Hematopoietic multipotent progenitor cell treated with erythropoietin and hydrocortisone succinate and interleukin-3 and kit ligand, for 15 days (in vitro differentiated cells): ENCODE results near the gene IL1RL1.

ENCODE experiments used
- DNase-seq: peaks from one replicate; pipeline ENCODE4 v3.0.0-alpha.2; 2015; ENCODE audit warnings: low spot score

IL1RL1 gene

DNA sequence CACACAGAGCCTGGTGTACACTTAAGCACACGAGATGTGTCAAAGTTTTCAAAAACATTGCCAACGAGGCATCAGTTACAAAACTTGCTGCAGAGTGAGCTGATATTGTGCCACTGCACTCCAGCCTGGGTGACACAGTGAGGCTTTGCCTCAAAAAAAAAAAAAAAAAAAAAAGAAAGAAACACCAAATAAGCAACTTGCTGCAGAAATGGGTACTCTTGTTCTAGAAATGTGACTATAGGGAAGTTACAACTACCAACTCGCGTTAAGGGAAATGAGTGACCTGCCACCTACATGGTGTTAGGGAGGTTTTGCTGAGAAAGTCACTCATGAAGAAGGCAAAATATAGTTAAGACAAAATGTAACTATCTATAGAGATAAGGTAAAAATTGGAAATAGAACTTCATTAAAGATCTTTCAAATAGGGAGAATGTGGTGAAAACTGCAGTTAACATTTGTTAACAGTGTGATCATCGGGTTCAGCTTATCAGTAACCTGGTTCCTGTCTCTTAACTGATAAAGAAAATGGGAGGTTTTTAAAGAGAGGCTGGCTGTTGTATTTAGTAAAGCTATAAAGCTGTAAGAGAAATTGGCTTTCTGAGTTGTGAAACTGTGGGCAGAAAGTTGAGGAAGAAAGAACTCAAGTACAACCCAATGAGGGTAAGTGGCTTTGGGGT is at the start of gene IL1RL1:
Gene IL1RL1, plus strand, starts transcription at position 600 of the 677 bp plus-strand sequence. CDS start 26,702 bp downstream, outside the sequence.
- DNase-seq: no peak

DNA sequence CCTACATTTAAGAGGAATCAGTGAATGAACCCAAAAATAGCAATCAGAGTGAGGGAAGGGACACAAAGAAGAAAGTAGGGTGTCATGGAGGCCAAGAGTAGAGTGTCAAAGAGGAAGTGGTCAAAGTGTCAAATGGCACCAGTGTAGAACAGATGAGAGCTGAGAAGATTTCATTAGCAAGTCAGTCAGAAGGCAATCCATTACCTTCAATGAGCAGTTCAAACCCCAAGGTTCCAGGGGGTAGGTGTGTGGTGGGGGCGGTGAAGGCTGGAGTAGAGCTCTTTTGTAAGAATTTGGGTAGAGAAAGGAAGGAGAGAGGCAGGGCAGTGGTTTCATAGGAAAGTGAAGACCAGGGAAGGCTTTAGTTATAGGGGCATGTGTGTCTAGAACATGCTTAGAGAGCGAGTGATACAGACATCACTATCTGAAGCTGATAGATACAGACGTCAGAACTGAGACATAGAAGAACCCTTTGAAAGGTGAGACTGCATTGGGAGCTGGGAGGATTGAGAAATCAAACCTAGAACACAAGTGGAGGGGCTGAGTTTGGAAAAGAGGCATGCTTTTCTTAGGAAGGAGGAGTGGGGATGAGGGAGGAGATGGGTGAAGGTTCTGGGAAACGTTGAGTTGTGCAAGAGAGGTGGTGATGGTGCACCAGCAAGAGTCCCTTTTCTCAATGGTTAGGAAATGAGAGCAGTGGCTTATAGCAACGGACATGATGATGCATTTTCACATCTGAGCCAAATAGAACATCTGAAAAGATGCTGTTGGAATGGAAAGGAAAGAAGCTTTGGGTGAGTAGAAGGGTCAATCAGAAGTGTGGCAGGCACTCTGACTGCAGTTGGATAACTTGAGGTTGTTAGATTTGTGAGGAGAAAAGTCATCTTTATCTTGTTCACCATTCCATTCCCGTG is 48.9 kb upstream of the IL1RL1 start:
- DNase-seq: no peak

DNA sequence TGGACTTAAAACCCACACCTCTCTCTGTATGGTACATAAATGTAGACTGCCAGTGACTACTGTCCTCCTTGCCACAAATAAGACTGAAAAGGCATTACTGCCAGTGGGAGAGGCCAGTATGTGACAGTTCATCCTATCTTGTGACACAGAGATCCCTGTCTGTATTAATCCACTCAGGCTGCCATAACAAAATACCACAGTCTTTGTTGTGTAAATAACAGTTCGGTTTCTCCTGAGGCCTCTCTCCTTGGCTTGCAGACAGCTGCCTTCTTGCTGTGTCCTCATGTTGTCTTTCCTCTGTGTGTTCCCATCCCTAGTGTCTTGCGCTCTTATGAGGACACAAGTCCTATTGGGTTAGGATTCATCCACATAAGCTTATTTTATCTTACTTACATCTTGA is 46.4 kb upstream of the IL1RL1 start:
- no peak for DNase-seq

DNA sequence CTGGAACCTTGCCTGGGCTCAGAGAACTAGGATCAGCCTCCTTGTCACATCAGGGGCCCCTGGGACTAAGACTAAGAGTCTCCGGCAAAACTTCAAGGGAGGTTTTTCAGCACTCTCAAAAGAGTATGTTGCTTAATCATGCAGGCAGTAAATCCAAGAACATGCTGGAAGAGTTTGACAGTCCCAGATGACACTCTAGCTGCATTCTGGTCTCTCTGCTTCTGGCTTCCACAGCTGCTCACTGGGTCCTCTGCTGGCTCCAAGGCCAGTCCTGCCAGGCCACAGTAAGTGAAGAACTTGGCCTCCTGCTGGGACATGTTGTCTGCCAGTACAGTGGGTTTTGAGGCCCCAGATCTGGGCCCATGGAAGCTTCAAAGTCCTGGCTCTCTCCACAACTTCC is 45.2 kb upstream of the IL1RL1 start:
- DNase-seq: no peak

DNA sequence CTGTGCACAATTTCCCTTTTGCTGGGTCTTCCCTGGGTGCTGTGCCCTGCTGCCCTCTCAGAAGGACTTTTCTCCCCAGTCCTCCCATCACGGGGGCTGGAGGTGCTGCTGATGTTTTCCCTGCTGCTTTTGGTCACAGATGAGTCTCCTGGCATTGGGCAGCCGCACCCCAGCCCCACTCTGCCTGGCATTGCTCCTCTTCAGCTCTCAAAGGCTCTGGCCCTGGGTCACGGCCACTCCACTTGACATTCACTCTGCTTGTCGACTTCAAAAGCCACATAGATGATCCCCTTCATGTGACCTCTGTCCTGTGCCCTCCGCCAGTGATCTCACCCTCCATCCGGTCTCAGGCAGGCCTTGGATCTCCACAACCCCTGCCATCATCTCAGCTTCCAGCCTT is 43.6 kb upstream of the IL1RL1 start:
- no peak for DNase-seq

DNA sequence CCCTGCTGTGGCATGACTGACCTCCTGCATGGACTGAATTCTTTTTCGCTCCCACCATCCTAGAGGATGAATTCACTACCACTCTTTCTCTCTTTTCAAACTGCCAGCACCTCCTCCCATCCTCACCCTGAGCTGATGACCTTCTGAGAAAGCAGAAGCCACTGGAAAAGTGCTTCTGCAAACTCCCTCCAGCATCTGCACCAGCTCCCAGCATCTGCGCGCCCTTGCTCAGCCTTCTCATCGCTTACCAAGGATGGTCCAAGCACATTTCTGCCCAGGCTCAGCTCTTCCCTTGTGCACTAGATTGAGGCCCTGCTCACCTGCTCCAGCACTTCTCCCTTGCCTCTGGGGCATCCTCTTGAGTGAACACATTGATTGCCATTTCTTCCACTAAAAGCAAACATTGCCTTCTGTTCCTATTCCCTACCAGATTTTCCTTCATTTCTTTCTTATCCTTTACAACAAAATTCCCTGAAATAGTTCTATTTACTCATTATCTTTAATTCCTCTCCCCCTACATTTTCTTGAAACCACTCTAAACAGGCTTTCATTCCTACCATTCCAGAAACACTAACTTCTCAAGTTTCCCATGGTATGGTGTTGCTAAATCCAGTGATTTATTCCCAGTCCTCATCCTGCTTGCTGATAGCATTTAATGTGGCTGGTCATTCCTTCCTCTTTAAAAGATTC is 42.7 kb upstream of the IL1RL1 start:
- DNase-seq: no peak

DNA sequence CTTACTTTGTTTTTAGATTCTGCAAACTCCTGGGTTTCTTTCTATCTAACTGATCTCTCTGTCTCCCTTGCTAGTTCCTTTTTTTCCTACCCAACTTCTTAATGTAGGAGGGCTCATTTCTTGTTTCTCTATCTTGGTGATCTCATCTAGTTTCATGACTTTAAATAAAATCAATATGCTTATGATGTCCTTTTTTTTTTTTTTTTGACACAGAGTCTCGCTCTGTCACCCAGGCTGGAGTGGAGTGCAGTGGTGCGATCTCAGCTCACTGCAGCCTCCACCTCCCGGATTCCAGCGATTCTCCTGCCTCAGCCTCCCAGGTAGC is 42.2 kb upstream of the IL1RL1 start:
- DNase-seq: no peak

DNA sequence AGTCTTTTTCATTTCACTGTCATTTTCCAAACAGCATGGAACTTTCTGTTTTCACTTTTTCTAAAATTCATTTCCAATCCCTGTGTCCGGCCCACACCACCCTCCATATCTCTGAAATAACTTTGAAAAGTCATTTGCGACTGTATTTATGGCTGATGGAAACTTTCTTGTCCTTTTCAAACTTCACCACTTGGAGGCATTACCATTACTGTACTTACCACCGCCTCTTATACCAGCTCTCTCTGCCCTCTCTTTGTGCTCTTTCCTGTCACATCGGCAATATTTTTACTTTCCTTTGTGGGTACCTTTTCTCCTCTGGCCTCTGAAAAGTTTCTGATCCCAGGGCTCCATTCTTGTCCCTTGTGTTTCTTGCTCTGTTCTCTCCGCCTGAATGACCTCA is 39.5 kb upstream of the IL1RL1 start:
- DNase-seq: no peak

DNA sequence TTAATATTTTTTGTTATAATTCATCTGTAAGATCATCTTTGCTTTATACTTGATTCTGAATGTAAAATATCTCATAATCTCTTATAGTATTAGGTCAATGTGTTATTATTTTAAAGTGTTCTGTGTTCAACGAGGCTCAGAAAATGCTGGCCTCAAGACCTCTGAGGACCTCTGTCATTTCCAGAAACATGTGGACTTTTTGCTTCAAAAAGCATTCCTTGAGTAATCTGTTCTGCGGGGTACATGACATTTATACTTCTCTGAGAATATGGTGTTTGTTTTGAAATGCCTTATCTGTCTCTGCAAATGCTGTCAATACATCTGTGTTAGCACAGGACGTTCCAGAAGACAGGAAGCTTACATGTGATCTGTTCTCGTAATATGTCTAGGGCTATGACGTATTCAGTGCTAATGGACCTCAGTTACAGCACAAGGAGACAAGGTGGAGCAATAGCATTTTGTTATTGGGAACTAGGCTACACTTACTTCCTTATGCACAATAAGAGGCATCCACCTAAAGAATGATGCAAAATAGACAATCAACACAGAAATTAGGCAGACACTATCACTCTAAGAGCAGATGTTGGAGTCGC is 37.6 kb upstream of the IL1RL1 start:
- no peak for DNase-seq

DNA sequence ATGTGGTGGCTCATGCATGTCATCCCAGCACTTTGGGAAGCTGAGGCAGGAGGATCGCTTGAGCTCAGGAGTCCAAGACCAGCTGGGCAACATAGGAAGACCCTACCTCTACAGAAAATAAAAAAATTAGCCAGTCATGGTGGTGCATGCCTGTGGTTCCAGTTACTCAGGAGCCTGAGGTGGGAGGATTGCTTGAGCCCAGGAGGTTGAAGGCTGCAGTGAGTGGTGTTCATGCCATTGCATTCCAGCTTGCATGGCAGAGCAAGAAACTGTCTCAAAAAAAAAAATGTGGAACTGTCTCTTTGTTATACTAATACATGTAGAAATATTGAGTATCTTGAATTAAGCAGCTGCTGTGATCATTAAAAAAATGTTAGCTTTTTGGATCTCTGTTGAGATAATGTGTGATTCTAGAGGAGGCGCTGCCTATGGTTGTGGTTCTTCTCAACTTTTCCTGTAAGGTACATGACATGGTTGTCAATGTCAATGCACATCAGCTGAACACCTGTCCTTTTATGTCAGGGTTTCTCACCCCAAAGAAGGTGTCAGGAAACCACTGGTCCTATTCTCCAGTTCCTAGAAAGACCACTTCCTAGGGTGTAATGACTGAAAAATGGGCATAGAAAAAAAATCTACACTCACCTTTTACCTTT is 34.7 kb upstream of the IL1RL1 start:
- DNase-seq: no peak

DNA sequence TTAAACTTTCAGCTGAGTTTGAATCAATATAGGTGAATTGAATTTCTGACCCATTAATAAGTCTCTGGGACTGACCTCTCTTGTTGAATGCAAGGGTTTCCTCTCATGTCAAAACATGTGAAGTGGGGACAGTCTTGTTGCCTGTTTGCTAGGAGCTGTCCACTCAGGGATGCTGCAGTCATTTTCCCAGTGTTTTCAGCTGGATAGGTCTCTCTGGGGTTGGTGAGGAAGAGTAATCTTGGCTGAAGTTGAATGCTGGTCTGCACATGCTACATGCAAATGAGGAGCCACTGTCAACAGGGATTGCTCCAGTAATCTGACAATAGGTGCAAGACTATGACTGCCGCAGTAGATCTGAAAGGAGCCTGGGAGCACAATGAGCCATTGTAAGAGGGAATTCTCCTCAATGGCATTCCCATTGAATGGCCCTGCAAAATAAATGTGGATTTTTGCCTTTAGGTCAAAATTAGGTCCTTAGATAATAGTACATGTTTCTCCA is 34.1 kb upstream of the IL1RL1 start:
- DNase-seq: no peak

DNA sequence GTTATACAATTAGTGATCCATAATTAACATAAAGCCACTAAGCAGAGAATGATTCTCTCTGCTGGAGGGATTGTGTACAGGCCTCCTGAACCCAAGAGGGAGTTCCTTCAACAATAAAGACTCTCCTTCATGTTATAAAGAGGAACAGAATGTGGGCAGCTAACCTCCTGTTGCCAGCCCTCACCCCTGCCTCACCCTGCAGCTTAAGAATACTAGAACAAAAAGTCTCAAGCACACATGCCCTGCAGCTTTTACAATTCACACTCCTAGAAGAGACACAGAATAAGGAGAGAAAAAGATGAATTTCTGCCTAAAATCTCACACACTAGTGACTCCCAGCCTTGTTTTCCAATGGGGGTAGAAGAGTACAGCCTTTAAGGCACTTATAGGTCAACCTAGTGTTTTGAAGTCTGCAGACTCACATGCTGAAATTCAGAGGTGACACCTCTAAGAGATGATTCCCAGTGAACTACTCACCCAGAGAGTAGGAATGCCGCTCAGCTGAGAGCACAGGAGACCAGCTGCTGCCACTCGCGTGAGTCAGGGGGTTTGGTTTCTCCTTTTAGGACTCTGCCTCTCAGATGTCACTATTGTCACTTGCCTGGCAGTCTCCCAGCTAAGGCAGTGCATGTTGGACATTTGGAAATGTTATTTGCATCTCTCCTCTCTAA is 32.5 kb upstream of the IL1RL1 start:
- DNase-seq: no peak

DNA sequence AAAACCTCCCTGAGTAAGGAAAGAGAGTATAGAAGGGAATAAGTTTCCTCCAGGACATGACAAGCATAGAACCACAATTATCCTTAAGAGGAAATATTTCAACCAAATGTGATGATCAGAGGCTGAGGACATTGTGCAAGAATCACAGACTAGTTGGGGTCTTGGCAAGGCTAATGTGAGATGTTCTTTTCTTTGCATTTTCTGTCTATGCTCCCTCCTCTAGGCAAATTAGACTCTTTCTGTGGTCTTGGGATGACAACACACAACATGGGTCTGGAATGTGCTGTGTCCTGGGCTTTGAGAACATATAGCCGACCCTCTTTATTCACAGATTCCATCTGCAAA is 32.0 kb upstream of the IL1RL1 start:
- no peak for DNase-seq

DNA sequence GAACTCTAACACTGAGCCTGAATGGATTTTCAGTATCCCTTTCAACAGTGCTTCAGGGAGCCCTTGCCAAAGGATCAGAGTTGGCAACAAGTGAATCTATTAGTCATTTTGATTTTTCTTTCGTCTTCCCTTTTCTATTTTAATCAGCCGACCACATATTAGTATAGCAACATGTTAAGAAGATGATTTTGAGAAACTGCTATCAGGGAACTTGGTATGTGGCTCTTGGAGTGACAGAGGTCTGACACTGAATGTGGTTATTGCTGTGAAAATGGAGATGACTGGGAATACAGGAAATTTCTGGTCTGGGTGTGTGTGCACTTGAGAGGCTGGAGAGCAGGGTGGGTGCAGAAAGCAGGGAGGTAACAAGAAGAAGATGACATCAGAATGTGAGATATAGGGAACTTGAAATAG is 28.7 kb upstream of the IL1RL1 start:
- no peak for DNase-seq

DNA sequence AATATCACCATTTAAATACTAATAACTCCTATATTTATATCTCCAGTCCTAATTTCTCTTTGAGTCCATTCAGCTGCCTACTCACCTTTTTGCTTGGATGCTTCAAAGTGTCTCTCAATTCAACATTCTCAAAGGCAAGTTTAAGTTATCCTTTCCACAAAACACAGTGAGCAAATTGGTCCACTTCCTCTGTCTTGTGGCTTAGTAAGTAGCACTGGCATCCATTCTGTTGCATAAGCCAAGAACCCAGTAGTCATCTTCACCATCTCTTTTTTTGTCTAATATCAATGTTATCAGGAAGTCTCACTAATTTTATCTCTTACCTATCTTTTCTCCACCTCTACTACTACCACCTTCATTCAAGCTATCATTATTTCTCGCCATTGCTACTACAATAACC is 27.4 kb upstream of the IL1RL1 start:
- no peak for DNase-seq

DNA sequence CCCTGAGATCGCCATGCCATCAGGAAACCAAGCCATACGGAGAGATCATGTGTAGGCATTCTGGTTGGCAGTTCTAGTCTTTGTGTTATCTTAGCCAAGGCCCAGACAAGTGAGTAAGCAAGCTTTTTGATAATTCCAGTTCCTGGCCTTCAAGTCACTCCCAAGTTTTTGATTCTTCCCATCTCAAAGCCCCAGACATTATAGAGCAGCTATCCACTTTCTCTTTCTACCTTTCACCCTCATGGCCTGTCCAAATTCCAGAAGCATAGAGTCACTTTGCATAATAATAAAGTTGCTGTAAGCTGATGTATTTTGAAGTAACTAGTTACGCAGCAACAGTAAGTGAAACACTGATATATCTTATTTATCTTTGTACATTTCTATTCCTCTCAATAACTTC is 26.8 kb upstream of the IL1RL1 start:
- DNase-seq: no peak

DNA sequence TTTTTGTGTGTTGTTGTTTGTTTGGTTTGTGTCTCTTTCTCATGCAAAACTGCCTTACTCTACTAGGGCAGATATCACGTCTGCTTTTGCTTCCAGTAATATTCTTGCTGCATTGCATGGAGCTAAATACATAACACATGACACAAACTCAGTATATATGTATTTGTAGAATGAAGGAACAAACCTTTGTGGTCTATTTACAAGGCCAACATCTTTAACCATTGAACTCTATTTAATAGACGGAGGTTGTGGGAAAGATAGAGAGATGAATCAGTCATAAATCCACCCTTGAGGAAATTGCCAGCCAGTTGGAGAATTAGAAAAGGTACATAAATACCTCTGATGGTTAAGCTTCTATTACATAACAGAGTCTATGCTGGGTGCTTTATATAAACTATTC is 26.0 kb upstream of the IL1RL1 start:
- no peak for DNase-seq

DNA sequence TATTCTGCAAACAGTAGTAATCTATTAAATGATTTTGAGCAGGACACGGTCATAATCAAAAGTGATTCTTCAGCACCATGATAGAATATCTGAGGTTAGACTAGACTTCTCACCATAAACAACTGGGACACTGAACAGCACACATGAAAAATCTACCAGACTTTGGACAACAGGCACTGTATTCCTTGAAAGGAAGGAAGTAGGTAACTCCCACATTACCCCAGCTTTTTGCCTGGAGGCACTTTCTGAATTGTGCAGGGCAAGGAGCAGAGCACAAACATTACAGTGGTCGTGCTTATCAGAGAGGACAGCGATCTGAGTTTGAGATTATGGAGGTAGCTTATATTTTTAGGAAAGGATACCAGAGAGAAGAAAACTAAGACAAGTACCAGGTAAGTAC is 25.3 kb upstream of the IL1RL1 start:
- DNase-seq: no peak

DNA sequence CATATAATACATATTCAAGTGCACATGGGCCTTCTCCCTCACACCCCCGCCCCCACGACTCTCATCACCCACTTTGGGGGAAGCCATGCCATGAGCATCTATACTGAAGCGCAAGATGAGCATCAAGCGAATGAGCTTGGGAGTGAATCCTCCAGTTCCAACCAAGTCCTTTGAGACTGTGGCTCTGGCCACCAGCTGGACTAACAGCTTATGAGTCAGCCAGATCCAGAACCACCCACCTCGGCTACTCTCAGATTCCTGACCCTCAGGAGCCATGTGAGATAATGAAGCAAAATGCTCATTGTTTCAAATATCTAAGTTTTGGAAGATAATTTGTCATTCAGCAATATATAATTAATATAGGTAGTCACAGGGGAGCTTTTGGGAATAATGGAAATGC is 22.2 kb upstream of the IL1RL1 start:
- DNase-seq: no peak

DNA sequence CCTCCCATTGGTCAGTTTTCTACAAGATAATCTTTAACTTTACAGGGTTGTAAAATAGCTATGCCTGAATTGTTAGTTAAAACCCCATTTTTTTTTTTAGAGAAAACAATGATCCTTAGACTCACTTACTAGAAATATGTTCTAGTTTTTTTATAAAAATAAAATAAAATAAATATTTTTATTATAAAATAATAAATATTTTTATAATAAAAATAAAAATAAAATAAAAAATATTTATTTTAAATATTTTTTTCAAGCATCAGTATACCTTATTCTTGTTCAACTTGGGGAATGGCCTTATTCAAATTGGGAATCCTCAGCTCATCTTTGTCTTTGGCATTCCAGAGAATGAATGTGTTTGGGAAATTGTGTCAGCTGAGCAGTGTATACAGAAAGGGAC is 20.8 kb upstream of the IL1RL1 start:
- no peak for DNase-seq

DNA sequence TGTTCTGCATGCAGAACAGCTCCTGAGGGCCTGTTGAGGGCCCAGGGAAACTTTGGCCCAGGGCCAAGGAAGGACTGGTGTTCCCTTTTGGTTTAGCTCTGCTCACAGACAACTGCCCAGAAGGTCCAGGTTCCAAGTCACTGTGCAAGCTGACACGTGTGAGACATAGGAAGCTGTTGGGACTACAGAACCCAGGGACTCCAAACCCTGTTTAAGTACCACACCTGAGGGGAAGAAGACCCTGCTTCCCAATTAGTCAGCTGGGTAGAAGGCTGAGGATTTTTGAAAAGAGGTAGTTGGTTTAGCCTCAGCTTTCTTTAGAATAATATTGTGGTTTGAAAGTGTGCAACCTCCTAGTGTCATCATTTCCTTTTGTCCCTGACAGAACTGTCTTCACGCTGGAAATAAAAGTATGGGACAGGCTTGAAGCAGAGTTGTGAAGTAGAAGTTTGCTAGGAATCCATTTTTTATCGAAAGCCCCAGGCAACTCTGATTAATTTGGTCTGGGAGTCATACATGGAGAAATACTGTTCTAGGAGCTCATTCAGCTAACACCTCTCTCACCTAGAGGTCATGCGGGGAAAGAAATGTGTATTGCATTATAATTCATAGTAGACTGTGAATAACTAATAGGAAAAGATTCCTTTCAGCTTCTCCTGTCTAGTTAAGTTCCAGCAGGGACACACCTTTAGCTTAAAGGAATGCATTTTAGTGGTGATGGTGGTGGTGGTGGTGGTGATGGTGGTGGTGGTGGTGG is 19.9 kb upstream of the IL1RL1 start:
- no peak for DNase-seq
